Liver (tissue), 3 donors: ENCODE data around the gene MCTP2.

Experiments
- FOXA1 ChIP-seq: IDR thresholded peaks from 2 replicates; pipeline ENCODE4 v1.6.1; 2016; ENCODE audit warnings: antibody characterized with exemption
- FOXA2 ChIP-seq: IDR thresholded peaks from 2 replicates; pipeline ENCODE4 v1.6.1; 2016; ENCODE audit warnings: antibody characterized with exemption
- GABPA ChIP-seq, 2 donors: IDR thresholded peaks in 1 of 2; conservative IDR thresholded peaks in 1 of 2; 2 replicates each; pipeline ENCODE4 v1.6.1; 2016; ENCODE audit warnings: antibody characterized with exemption in 2 of 2, mild to moderate bottlenecking in 1 of 2, moderate library complexity in 1 of 2
- JUND ChIP-seq, 2 donors: IDR thresholded peaks; 2 replicates each; pipeline ENCODE4 v1.6.1; 2016; ENCODE audit warnings: antibody characterized with exemption in 2 of 2
- RAD21 ChIP-seq, 2 donors: IDR thresholded peaks; 2 replicates each; pipeline ENCODE4 v1.6.1; 2016; ENCODE audit warnings: antibody characterized with exemption in 2 of 2, mild to moderate bottlenecking in 2 of 2
- SP1 ChIP-seq: IDR thresholded peaks from 2 replicates; pipeline ENCODE4 v1.6.1; 2018; ENCODE audit warnings: antibody characterized with exemption, mild to moderate bottlenecking
- TAF1 ChIP-seq: conservative IDR thresholded peaks from 2 replicates; pipeline ENCODE4 v1.6.1; 2016; ENCODE audit warnings: antibody characterized with exemption, mild to moderate bottlenecking
- YY1 ChIP-seq: IDR thresholded peaks from 2 replicates; pipeline ENCODE4 v1.6.1; 2016; ENCODE audit warnings: antibody characterized with exemption, mild to moderate bottlenecking
- ZBTB33 ChIP-seq: IDR thresholded peaks from 2 replicates; pipeline ENCODE4 v1.6.1; 2016; ENCODE audit warnings: antibody characterized with exemption
- TF ChIP-seq, protein P1 (sequence below): fragments of 150-350 bp; IDR thresholded peaks from 2 replicates; pipeline ENCODE4 v1.5.1; 2017; ENCODE audit warnings: improper control_type of control experiment, low read depth, low read length; ENCODE audit not compliant: missing input control
- TF ChIP-seq, protein P2 (sequence below): IDR thresholded peaks from 2 replicates; pipeline ENCODE4 v1.6.1; 2016; ENCODE audit warnings: antibody characterized with exemption
- TF ChIP-seq, protein P3 (sequence below): IDR thresholded peaks from 2 replicates; pipeline ENCODE4 v1.6.1; 2016; ENCODE audit warnings: antibody characterized with exemption
- TF ChIP-seq, protein P4 (sequence below): IDR thresholded peaks from 2 replicates; pipeline ENCODE4 v1.6.1; 2016; ENCODE audit warnings: antibody characterized with exemption, mild to moderate bottlenecking
- donor health status: healthy.
- donor health status: healthy.

DNA sequence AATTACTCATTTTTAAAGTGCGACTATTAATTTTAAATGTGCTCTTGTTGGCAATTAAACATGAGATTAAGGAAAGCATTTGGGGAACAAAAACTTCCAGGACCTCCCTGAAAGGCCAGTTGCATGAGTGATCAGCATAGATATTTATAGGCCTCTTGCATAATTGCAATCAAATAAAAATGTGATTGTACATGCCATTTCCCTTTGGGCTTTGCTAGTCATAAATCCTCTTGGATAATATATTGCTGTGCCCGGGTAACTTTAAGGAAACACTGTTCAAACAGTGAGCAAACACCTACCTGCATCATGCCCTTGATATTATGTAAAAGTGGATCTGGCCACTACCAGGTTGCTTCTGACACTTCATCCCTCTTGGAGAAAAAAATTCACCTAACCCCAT is 239.1 kb downstream of the MCTP2 start:
- TF ChIP-seq, protein P1, sequence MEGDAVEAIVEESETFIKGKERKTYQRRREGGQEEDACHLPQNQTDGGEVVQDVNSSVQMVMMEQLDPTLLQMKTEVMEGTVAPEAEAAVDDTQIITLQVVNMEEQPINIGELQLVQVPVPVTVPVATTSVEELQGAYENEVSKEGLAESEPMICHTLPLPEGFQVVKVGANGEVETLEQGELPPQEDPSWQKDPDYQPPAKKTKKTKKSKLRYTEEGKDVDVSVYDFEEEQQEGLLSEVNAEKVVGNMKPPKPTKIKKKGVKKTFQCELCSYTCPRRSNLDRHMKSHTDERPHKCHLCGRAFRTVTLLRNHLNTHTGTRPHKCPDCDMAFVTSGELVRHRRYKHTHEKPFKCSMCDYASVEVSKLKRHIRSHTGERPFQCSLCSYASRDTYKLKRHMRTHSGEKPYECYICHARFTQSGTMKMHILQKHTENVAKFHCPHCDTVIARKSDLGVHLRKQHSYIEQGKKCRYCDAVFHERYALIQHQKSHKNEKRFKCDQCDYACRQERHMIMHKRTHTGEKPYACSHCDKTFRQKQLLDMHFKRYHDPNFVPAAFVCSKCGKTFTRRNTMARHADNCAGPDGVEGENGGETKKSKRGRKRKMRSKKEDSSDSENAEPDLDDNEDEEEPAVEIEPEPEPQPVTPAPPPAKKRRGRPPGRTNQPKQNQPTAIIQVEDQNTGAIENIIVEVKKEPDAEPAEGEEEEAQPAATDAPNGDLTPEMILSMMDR = no peak
- TF ChIP-seq RAD21 (IDR thresholded peaks at IDR 0.05) (no peak), TAF1 (no peak), ZBTB33 (no peak), YY1 (no peak), GABPA (IDR thresholded peaks at IDR 0.05 in 1 of 2, conservative IDR thresholded peaks at IDR 0.05 in 1 of 2) (no peak), FOXA1 (no peak), JUND (IDR thresholded peaks at IDR 0.05) (no peak), SP1 (no peak), FOXA2 (no peak)
- TF ChIP-seq, protein P2, sequence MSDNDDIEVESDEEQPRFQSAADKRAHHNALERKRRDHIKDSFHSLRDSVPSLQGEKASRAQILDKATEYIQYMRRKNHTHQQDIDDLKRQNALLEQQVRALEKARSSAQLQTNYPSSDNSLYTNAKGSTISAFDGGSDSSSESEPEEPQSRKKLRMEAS = no peak
- TF ChIP-seq, protein P3, sequence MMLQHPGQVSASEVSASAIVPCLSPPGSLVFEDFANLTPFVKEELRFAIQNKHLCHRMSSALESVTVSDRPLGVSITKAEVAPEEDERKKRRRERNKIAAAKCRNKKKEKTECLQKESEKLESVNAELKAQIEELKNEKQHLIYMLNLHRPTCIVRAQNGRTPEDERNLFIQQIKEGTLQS = no peak
- TF ChIP-seq, protein P4, sequence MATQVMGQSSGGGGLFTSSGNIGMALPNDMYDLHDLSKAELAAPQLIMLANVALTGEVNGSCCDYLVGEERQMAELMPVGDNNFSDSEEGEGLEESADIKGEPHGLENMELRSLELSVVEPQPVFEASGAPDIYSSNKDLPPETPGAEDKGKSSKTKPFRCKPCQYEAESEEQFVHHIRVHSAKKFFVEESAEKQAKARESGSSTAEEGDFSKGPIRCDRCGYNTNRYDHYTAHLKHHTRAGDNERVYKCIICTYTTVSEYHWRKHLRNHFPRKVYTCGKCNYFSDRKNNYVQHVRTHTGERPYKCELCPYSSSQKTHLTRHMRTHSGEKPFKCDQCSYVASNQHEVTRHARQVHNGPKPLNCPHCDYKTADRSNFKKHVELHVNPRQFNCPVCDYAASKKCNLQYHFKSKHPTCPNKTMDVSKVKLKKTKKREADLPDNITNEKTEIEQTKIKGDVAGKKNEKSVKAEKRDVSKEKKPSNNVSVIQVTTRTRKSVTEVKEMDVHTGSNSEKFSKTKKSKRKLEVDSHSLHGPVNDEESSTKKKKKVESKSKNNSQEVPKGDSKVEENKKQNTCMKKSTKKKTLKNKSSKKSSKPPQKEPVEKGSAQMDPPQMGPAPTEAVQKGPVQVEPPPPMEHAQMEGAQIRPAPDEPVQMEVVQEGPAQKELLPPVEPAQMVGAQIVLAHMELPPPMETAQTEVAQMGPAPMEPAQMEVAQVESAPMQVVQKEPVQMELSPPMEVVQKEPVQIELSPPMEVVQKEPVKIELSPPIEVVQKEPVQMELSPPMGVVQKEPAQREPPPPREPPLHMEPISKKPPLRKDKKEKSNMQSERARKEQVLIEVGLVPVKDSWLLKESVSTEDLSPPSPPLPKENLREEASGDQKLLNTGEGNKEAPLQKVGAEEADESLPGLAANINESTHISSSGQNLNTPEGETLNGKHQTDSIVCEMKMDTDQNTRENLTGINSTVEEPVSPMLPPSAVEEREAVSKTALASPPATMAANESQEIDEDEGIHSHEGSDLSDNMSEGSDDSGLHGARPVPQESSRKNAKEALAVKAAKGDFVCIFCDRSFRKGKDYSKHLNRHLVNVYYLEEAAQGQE = no peak
